ENCODE results near the gene NAALADL2. TPM values are rescaled to one million over a fixed set of nuclear protein-coding genes. Genes with fewer than 3 reads are reported as not detected.
"Not testable (repeated sequence)": the region's sequence is repeated elsewhere in the genome, so short reads cannot be mapped to it uniquely, and the experiment has no call there.

NAALADL2 gene
- polyA plus RNA-seq, 2 of the 4 experiments (the other 2 are of a cell fraction), result 0.09 to 0.28 TPM

DNA sequence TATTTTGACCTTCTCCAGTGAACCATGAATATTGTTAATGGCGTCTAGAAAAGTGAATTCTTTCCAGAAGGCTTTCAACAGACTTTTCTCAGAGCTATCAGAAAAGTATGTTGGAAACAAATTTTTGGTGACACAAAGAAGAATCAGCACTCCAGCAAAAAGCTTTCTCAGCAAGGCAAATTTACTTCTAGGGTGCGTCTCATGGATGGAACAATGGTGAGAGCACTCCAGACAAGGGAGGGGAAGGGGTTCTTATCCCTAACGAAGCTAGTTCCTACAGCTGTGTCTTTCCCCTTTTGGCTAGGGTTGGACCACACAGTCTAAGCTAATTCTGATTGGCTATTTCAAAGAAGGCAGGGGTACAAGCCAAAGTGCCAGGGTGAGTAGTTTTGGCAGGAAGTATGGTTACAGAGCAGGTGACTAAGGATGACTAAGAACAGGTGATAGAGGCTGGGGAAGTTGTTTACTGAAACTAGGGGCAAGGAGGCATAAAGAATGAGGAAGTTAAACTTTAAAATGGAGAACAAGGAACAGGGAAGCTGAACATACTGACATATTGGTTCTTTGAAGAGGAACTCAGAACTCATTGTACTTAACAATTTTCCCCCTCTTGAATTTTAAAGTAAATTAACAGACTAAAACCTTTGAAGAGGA, 959.8 kb downstream of the NAALADL2 start:
- DNase-seq (ENCODE audit: low read depth in 1 of 2, low spot score in 1 of 2) (no peak), ATAC-seq (no peak), FAIRE-seq (no peak)
- ChIA-PET POLR2A (no interaction called here), CTCF (no interaction called here)
- 8% methylated on average over 3 of the region's 3 CpGs for WGBS (ENCODE audit: missing lambda C conversion rate)
- H3K4me2 ChIP-seq, result no peak overlapping the region
- no peaks in the 10 kb centered on the region for H3K4me1 ChIP-seq
- no peaks in the 10 kb centered on the region for H3K9me3 ChIP-seq
- H3K4me3 ChIP-seq, result no peak overlapping the region
- H3K27ac ChIP-seq, result no peak overlapping the region
- TF ChIP-seq ESRRA (IDR thresholded peaks at IDR 0.05; ENCODE audit: borderline replicate concordance, low read length), result no peak
- TF ChIP-seq, protein P1, sequence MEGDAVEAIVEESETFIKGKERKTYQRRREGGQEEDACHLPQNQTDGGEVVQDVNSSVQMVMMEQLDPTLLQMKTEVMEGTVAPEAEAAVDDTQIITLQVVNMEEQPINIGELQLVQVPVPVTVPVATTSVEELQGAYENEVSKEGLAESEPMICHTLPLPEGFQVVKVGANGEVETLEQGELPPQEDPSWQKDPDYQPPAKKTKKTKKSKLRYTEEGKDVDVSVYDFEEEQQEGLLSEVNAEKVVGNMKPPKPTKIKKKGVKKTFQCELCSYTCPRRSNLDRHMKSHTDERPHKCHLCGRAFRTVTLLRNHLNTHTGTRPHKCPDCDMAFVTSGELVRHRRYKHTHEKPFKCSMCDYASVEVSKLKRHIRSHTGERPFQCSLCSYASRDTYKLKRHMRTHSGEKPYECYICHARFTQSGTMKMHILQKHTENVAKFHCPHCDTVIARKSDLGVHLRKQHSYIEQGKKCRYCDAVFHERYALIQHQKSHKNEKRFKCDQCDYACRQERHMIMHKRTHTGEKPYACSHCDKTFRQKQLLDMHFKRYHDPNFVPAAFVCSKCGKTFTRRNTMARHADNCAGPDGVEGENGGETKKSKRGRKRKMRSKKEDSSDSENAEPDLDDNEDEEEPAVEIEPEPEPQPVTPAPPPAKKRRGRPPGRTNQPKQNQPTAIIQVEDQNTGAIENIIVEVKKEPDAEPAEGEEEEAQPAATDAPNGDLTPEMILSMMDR (IDR thresholded peaks at IDR 0.05), result no peak
- TF ChIP-seq, protein P2, sequence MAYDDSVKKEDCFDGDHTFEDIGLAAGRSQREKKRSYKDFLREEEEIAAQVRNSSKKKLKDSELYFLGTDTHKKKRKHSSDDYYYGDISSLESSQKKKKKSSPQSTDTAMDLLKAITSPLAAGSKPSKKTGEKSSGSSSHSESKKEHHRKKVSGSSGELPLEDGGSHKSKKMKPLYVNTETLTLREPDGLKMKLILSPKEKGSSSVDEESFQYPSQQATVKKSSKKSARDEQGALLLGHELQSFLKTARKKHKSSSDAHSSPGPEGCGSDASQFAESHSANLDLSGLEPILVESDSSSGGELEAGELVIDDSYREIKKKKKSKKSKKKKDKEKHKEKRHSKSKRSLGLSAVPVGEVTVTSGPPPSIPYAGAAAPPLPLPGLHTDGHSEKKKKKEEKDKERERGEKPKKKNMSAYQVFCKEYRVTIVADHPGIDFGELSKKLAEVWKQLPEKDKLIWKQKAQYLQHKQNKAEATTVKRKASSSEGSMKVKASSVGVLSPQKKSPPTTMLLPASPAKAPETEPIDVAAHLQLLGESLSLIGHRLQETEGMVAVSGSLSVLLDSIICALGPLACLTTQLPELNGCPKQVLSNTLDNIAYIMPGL (CRISPR knock-in tag; IDR thresholded peaks at IDR 0.05; ENCODE audit: borderline replicate concordance), result no peak
- TF ChIP-seq NR3C1 (IDR thresholded peaks at IDR 0.05), result no peak
- TF ChIP-seq FOXS1 (CRISPR knock-in tag; IDR thresholded peaks at IDR 0.05), result no peak
- TF ChIP-seq HOXB5 (CRISPR knock-in tag; IDR thresholded peaks at IDR 0.05), result no peak
- TF ChIP-seq CEBPB (IDR thresholded peaks at IDR 0.05), result no peak
- no peak for TF ChIP-seq JUN (IDR thresholded peaks at IDR 0.05)

DNA sequence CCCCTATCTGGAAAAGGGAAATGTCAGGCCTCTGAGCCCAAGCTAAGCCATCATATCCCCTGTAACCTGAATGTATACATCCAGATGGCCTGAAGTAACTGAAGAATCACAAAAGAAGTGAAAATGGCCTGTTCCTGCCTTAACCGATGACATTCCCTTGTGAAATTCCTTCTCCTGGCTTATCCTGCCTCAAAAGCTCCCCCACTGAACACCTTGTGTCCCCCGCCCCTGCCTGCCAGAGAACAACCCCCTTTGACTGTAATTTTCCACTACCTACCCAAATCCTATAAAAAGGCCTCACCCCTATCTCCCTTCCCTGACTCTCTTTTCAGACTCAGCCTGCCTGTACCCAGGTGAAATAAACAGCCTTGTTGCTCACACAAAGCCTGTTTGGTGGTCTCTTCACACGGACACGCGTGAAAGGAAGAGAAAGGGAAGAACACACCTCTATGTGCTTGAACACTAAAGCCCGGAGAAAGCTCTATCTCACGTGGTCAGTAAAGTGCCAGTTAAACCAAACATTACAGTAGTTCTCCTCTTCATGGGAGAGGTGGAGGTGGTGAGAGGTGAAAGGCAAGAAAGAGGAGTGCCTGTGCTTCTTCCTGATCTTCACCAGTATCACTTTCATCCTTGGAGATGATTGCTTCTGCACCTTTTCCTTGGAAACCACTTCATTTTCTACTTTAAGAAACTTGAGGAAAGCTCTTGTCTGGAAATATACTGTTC, 963.8 kb downstream of the NAALADL2 start:
- WGBS (ENCODE audit: missing lambda C conversion rate), result 52% methylated on average over 7 of the region's 7 CpGs
- not testable (repeated sequence) for ATAC-seq

DNA sequence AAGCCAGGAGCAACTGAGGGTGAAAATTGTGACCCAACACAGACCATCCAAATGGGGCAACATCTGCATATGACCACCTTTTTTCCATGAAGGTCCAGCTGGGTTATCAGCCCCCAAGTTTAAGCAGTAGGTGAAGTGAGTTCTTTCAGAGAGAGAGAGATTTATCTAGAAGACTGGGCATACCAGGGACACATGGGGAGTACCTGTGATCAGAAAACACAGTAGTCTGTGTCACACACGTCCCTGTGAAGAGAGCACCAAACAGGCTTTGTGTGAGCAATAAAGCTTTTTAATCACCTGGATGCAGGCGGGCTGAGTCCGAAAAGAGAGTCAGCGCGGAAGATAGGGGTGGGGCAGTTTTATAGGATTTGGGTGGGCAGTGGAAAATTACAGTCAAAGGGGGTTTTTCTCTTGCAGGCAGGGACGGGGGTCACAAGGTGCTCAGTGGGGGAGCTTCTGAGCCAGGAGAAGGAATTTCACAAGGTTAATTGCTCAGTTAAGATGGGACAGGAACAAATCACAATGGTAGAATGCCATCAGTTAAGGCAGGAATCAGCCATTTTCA, 966.0 kb downstream of the NAALADL2 start:
- ATAC-seq; DNase-seq (ENCODE audit: low read depth in 1 of 2, low spot score in 1 of 2); H3K27ac ChIP-seq; FAIRE-seq; H3K9me3 ChIP-seq; H3K4me2 ChIP-seq; H3K4me1 ChIP-seq; CTCF ChIA-PET; POLR2A ChIA-PET; H3K4me3 ChIP-seq: not testable (repeated sequence)
- 57% methylated on average over 3 of the region's 6 CpGs for WGBS (ENCODE audit: missing lambda C conversion rate)

More for the DNA sequence above, 963.8 kb downstream of the NAALADL2 start:
- CTCF ChIA-PET; DNase-seq (ENCODE audit: low read depth in 1 of 2, low spot score in 1 of 2); H3K9me3 ChIP-seq; H3K27ac ChIP-seq; FAIRE-seq; H3K4me2 ChIP-seq; H3K4me1 ChIP-seq; POLR2A ChIA-PET; H3K4me3 ChIP-seq: not testable (repeated sequence)

DNA sequence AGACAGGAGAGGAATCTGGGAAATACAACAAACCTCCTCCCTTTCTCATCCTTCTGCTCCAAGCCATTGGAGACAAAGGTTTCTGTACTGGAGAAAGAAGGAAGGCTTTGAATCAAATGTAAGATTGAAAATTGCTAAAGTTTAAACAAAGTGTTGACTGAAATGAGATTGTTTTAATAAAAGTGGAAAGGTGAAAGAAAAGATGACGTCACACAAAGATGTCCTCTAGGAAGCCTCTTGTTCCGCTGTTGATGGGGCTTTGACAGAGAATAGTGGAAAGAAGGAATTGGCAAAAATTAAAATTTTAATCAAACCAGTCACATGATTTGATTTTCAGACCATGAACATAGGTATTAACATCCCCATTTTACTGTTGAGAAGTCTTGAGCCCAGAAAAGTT, 967.6 kb downstream of the NAALADL2 start:
- H3K4me3 ChIP-seq, result no peak overlapping the region
- no peaks in the 10 kb centered on the region for H3K9me3 ChIP-seq
- H3K4me1 ChIP-seq, result no peaks in the 10 kb centered on the region
- ChIA-PET CTCF (no interaction called here), POLR2A (no interaction called here)
- FAIRE-seq (no peak), ATAC-seq (no peak), DNase-seq (ENCODE audit: low read depth in 1 of 2, low spot score in 1 of 2) (no peak)
- no peak overlapping the region for H3K27ac ChIP-seq
- TF ChIP-seq SMC3 (IDR thresholded peaks at IDR 0.05) (no peak), JUN (IDR thresholded peaks at IDR 0.05) (no peak), MAZ (IDR thresholded peaks at IDR 0.05; ENCODE audit: borderline replicate concordance, low read depth, low read length) (no peak), HEYL (CRISPR knock-in tag; IDR thresholded peaks at IDR 0.05) (no peak), TP53 (CRISPR knock-in tag; IDR thresholded peaks at IDR 0.05) (no peak), PHF8 (IDR thresholded peaks at IDR 0.05; ENCODE audit: borderline replicate concordance, low read depth) (no peak), ZC3H11A (IDR thresholded peaks at IDR 0.05) (no peak), RNF2 (IDR thresholded peaks at IDR 0.05; ENCODE audit: borderline replicate concordance, low read depth) (no peak), CBX8 (IDR thresholded peaks at IDR 0.05) (no peak)
- TF ChIP-seq, protein P3, sequence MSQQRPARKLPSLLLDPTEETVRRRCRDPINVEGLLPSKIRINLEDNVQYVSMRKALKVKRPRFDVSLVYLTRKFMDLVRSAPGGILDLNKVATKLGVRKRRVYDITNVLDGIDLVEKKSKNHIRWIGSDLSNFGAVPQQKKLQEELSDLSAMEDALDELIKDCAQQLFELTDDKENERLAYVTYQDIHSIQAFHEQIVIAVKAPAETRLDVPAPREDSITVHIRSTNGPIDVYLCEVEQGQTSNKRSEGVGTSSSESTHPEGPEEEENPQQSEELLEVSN (IDR thresholded peaks at IDR 0.05; ENCODE audit: borderline replicate concordance, low read depth), result no peak
- TF ChIP-seq, protein P4, sequence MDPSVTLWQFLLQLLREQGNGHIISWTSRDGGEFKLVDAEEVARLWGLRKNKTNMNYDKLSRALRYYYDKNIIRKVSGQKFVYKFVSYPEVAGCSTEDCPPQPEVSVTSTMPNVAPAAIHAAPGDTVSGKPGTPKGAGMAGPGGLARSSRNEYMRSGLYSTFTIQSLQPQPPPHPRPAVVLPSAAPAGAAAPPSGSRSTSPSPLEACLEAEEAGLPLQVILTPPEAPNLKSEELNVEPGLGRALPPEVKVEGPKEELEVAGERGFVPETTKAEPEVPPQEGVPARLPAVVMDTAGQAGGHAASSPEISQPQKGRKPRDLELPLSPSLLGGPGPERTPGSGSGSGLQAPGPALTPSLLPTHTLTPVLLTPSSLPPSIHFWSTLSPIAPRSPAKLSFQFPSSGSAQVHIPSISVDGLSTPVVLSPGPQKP (IDR thresholded peaks at IDR 0.05; ENCODE audit: low read depth, low read length), result no peak
- no peak overlapping the region for H3K4me2 ChIP-seq
- WGBS (ENCODE audit: missing lambda C conversion rate), result 78% methylated on average over 2 of the region's 2 CpGs

DNA sequence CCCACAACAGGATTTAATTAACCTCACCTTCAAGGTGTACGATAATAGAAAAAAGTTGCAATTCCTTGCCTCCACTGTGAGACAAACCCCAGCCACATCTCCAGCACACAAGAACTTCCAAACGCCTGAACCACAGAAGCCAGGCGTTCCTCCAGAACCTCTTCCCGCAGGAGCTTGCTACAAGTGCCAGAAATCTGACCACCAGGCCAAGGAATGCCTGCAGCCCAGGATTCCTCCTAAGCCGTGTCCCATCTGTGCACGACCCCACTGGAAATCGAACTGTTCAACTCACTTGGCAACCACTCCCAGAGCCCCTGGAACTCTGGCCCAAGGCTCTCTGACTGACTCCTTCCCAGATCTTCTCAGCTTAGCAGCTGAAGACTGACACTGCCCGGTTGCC, 970.7 kb downstream of the NAALADL2 start:
- ATAC-seq; H3K4me3 ChIP-seq; POLR2A ChIA-PET; H3K4me2 ChIP-seq; H3K27ac ChIP-seq; H3K9me3 ChIP-seq; H3K4me1 ChIP-seq; DNase-seq (ENCODE audit: low read depth in 1 of 2, low spot score in 1 of 2); CTCF ChIA-PET; FAIRE-seq: not testable (repeated sequence)
- WGBS (ENCODE audit: missing lambda C conversion rate), result 40% methylated on average over 8 of the region's 8 CpGs

Measured in A549 (cell line).